NOMO-1 (cell line): ENCODE results near the gene YTHDC1.
"Not testable (repeated sequence)": the region's sequence is repeated elsewhere in the genome, so short reads cannot be mapped to it uniquely, and the experiment has no call there.

Experiments
- DNase-seq, 2 experiments: peaks; one replicate each; lab custom pipeline; 2025; ENCODE audit not compliant: unreplicated experiment in 2 of 2; lab: John Stamatoyannopoulos, UW

The YTHDC1 gene

GRCh38 chr4:68349649-68350360, at the start of gene YTHDC1:
Gene YTHDC1 (minus strand): TSS chr4:68350090. CDS start chr4:68349753, 337 bp downstream.
- peak; percentile 88 to 95 for DNase-seq

- no peak for DNase-seq
Observed at GRCh38 chr4:68399306-68399705, 49.4 kb upstream of the YTHDC1 start.

- no peak for DNase-seq
Observed at GRCh38 chr4:68396756-68397155, 46.9 kb upstream of the YTHDC1 start.

DNA sequence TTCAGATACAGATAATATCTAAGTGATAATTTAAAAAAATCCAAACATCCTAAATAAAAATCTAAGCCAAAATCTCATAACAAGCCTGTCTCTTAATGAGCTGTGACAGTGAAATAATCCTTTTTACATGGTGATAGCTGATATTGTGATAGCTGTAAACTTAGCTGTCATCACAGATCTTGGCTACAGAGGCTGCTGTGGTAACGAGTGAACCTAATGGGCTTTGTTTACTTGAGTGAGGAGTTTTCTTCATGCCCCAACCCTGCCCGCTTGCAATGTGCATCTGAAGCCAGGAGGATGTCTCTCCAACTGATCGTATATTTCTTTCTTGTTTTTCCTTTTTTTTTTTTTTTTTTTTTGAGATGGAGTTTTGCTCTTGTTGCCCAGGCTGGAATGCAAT, 41.5 kb upstream of the YTHDC1 start:
- no peak for DNase-seq

DNA sequence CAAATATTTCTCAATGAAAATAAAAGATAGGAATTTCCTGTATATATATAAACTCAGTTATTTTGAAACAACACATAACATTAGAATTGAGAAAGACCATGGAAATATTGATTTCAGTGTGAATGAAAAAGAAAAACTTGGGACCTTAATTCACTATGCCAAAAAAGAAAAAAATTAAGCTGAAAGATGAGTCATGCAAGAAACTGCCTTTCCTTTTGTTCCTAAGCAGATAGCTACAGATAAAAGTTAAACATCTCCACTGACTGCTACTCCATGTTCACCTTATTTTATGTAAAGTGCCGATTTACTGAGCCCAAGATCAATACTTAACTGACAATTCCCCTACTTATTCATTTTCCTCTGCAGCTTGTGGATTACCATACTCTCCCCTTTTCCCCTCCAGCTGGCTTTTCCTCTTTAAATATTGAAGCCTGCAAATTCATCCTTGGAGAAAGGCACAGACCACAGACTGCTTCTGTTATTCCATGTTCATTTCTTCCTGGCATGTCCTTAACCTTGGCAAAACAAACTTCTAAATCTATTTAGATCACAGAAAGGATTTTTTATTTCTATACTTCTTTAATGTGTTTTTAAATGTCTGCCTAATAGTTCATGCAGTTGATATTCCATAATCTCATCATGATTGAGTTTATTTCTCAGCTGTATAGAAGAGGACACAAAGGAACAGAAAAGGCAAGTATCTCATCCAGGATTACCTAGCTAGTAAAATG, 40.5 kb upstream of the YTHDC1 start:
- no peak for DNase-seq

- DNase-seq: not testable (repeated sequence)
Observed at GRCh38 chr4:68389386-68389913, 39.6 kb upstream of the YTHDC1 start.

- no peak for DNase-seq
Observed at GRCh38 chr4:68388347-68388865, 38.5 kb upstream of the YTHDC1 start.

DNA sequence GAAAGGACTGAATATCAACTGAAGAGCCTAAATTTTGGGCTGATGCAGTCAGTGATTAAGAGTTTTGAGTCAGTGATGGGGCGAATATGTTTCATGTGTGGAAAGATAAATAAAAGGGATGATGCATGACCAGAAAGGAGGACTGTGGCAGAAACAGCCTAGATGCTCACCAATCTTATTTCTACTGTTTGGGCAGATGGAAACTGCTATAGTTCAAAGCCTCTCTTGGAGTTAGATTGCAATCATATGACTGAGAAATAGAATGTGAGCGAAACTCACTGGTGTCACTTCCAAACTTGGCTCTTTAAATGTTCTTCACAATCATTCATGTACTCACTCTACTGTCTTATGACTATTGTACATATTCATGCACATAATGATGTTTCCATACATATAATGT, 35.4 kb upstream of the YTHDC1 start:
- no peak for DNase-seq

DNA sequence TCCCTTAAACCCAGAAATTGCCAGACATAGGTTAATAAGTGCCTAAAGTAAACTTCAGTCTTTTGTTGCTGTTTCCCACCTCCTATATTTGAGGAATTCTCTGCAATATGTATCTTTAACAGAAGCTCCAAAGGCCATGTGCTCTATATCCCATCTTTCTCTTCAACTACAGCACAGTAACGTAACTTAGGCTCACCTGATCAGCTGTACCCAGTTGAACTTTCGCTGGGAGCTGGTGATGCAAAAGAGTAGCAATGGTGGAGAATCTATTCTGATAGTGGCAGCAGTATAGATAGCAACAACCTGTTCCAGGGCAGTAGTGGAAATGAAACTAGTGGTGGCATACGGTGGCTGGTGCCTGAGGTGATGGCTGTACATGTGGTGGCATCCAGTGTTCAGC, 33.2 kb upstream of the YTHDC1 start:
- no peak for DNase-seq

GRCh38 chr4:68378226-68378625, 28.3 kb upstream of the YTHDC1 start:
- no peak for DNase-seq

DNA sequence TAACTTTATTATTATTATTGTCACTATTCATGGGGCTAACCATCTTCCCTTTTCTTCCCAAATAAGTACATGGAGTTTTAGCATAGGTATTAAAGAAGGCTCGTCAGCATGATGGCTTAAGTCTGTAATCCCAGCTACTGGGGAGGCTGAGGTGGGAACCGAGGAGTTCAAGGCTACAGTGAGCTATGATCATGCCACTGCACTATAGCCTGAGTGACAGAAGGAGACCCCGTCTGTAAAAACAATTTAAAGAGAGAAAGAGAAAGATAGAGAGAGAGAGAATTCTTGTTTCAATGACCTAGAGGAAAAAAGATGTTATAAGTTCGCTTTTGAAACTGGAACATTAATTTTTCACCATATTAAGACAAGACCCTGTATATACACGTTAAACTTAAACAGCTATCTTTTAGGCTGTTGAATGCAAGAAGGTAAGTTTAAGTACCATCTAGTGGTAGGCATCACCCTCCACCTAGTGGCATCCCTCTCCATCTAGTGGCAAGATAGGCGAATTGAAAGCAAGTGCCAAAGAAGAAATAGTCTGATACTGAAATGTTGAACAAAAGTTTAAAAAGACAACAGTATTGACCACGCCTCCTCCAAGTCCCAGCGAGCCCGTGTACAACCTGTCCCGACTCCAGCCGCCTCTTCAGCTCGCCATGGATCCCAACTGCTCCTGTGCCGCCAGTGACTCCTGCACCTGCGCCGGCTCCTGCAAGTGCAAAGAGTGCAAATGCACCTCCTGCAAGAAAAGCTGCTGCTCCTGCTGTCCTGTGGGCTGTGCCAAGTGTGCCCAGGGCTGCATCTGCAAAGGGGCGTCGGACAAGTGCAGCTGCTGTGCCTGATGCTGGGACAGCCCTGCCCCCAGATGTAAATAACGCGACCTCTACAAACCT, 26.0 kb upstream of the YTHDC1 start:
- DNase-seq: peak in 1 of 2 experiments; percentile 47

- DNase-seq: no peak
Observed at GRCh38 chr4:68373513-68373912, 23.6 kb upstream of the YTHDC1 start.

GRCh38 chr4:68372588-68372987, 22.7 kb upstream of the YTHDC1 start:
- DNase-seq: no peak

GRCh38 chr4:68369142-68369805, 19.4 kb upstream of the YTHDC1 start:
- DNase-seq: no peak

- peak in 1 of 2 experiments; percentile 13 for DNase-seq
Observed at GRCh38 chr4:68368691-68369131, 18.8 kb upstream of the YTHDC1 start.

DNA sequence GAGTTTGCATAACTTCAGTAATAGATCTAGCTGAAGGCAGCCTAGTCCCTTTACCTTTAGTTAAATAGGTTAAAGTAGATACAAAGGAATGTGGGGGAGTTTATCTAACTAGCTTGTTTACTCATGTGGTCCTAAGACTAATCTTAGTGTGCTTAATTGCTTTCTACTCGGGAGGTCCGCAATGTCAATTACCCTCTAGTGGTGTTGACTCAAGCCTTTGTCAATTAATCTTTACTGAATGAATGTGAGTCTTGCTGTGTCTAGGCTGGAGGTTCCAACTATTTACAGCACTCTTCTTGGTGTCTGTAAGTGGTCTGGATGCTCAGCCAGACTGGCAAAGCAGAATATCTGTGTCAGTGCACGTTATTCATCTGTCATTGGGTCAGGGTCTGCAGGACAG, 17.9 kb upstream of the YTHDC1 start:
- DNase-seq: no peak

DNA sequence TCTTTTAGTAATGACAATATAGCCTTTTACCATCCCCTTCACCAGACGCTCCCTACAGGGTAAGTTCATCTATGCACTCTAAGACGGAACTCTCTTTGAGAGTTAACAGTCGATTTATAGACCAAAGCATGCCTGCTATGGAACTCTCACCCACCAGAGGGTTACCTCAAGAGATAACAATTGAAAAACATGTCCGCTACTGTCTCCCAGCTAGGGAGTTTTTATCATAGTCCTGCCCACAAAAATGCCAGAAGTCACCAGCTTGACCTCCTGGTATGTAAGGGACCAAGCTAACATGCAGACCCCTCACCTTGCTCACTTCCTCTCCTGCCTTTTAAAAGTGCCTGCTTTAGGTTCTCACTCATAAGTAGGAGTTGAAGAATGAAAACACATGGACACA, 16.7 kb upstream of the YTHDC1 start:
- DNase-seq: no peak

GRCh38 chr4:68365068-68365467, 15.2 kb upstream of the YTHDC1 start:
- no peak for DNase-seq

- DNase-seq: no peak
Observed at GRCh38 chr4:68361146-68361589, 11.3 kb upstream of the YTHDC1 start.
